Trophoblast cell (in vitro differentiated cells and primary cell): ENCODE measurements around the gene TRPM6.

ENCODE experiments used
- DNase-seq, 2 donors: peaks; one replicate each; pipeline ENCODE4 v3.0.0-alpha.2; 2016
- H2AFZ ChIP-seq: 2 replicates; pipeline ENCODE4 v1.6.1; 2013; ENCODE audit warnings: low read length, moderate library complexity, mild to moderate bottlenecking; ENCODE audit not compliant: insufficient read depth, poor library complexity
- H2AK5ac ChIP-seq: 2 replicates; pipeline ENCODE4 v1.6.1; 2013; ENCODE audit warnings: mild to moderate bottlenecking, low read length
- H2BK120ac ChIP-seq: 2 replicates; pipeline ENCODE4 v1.6.1; 2013; ENCODE audit warnings: low read length, mild to moderate bottlenecking, moderate library complexity; ENCODE audit not compliant: insufficient read depth, poor library complexity
- H2BK12ac ChIP-seq: 2 replicates; pipeline ENCODE4 v1.6.1; 2013; ENCODE audit warnings: mild to moderate bottlenecking, low read length, moderate library complexity
- H2BK5ac ChIP-seq: 2 replicates; pipeline ENCODE4 v1.6.1; 2013; ENCODE audit warnings: low read length, low read depth, moderate library complexity, mild to moderate bottlenecking; ENCODE audit not compliant: poor library complexity
- H3K14ac ChIP-seq: 2 replicates; pipeline ENCODE4 v1.6.1; 2013; ENCODE audit warnings: mild to moderate bottlenecking, low read length
- H3K18ac ChIP-seq: 2 replicates; pipeline ENCODE4 v1.6.1; 2013; ENCODE audit warnings: mild to moderate bottlenecking, low read length
- H3K23ac ChIP-seq: 2 replicates; pipeline ENCODE4 v1.6.1; 2013; ENCODE audit warnings: low read length
- H3K27ac ChIP-seq: 2 replicates; pipeline ENCODE4 v1.5.1; 2013; ENCODE audit warnings: low read depth, mild to moderate bottlenecking, inconsistent platforms, low read length, moderate library complexity
- H3K27me3 ChIP-seq: 2 replicates; pipeline ENCODE4 v1.6.1; 2013; ENCODE audit warnings: inconsistent platforms, mild to moderate bottlenecking, low read length, moderate library complexity; ENCODE audit not compliant: insufficient read depth
- H3K36me3 ChIP-seq, 2 experiments: 1 replicate in 1 of 2; 2 replicates in 1 of 2; pipeline ENCODE4 v1.6.1; 2013; ENCODE audit warnings: low read length in 2 of 2, mild to moderate bottlenecking in 2 of 2, moderate library complexity in 1 of 2; ENCODE audit not compliant: insufficient read depth in 2 of 2, control insufficient read depth in 1 of 2
- H3K4ac ChIP-seq: 2 replicates; pipeline ENCODE4 v1.6.1; 2013; ENCODE audit warnings: low read depth, mild to moderate bottlenecking, low read length, moderate library complexity
- H3K4me1 ChIP-seq, 2 experiments: 1 replicate in 1 of 2; 2 replicates in 1 of 2; pipeline ENCODE4 v1.6.1; 2013; ENCODE audit warnings: low read length in 2 of 2, mild to moderate bottlenecking in 2 of 2, moderate library complexity in 1 of 2; ENCODE audit not compliant: insufficient read depth in 2 of 2, control insufficient read depth in 1 of 2
- H3K4me2 ChIP-seq: 2 replicates; pipeline ENCODE4 v1.6.1; 2013; ENCODE audit warnings: inconsistent platforms, mild to moderate bottlenecking, low read length, moderate library complexity
- H3K4me3 ChIP-seq: 2 replicates; pipeline ENCODE4 v1.5.1; 2013; ENCODE audit warnings: mild to moderate bottlenecking, low read depth, low read length, inconsistent platforms
- H3K79me1 ChIP-seq: one replicate; pipeline ENCODE4 v1.6.1; 2013; ENCODE audit warnings: low read length
- H3K79me2 ChIP-seq: 2 replicates; pipeline ENCODE4 v1.6.1; 2013; ENCODE audit warnings: low read length, mild to moderate bottlenecking; ENCODE audit not compliant: control insufficient read depth, insufficient read depth, poor library complexity
- H3K9ac ChIP-seq: 2 replicates; pipeline ENCODE4 v1.6.1; 2013; ENCODE audit warnings: mild to moderate bottlenecking, low read length
- H3K9me3 ChIP-seq: 2 replicates; pipeline ENCODE4 v1.6.1; 2013; ENCODE audit warnings: low read depth, mild to moderate bottlenecking, control low read depth, inconsistent platforms, low read length; ENCODE audit not compliant: insufficient read depth
- H4K12ac ChIP-seq: 2 replicates; pipeline ENCODE4 v1.6.1; 2013; ENCODE audit warnings: low read depth, mild to moderate bottlenecking, low read length, moderate library complexity
- H4K8ac ChIP-seq: 2 replicates; pipeline ENCODE4 v1.6.1; 2013; ENCODE audit warnings: low read depth, mild to moderate bottlenecking, low read length, moderate library complexity
- H4K91ac ChIP-seq: one replicate; pipeline ENCODE4 v1.6.1; 2013; ENCODE audit warnings: low read depth, mild to moderate bottlenecking, low read length, moderate library complexity
- WGBS: extraction: QIAGEN DNeasy Blood & Tissue Kit; methylation state at CpG from one replicate; pipeline ENCODE4 v1.1.7; 2013; ENCODE audit warnings: missing lambda C conversion rate; ENCODE audit not compliant: insufficient read length, insufficient coverage; ENCODE audit errors: extremely low coverage; 5-methylcytosine and 5-hydroxymethylcytosine counted together

The TRPM6 gene

GRCh38 chr9:74748966-74749365, 138.8 kb downstream of the TRPM6 start:
- no peak for DNase-seq
- no peaks in the 10 kb centered on the region for H3K79me1 ChIP-seq
- no peak overlapping the region for H2BK12ac ChIP-seq
- no peak overlapping the region for H3K18ac ChIP-seq
- H4K12ac ChIP-seq = no peak overlapping the region
- no peak overlapping the region for H3K27ac ChIP-seq
- no peak overlapping the region for H2AK5ac ChIP-seq
- H3K4me1 ChIP-seq = no peaks in the 10 kb centered on the region
- H2AFZ ChIP-seq = no peak overlapping the region
- H3K36me3 ChIP-seq = no peaks in the 10 kb centered on the region
- no CpG with 5 or more reads among the region's 4 CpGs for WGBS
- no peaks in the 10 kb centered on the region for H3K79me2 ChIP-seq
- no peak overlapping the region for H4K91ac ChIP-seq
- H2BK5ac ChIP-seq = no peak overlapping the region
- H2BK120ac ChIP-seq = no peak overlapping the region
- no peak overlapping the region for H4K8ac ChIP-seq
- H3K23ac ChIP-seq = no peak overlapping the region
- H3K14ac ChIP-seq = no peak overlapping the region
- no peak overlapping the region for H3K4me3 ChIP-seq
- H3K9ac ChIP-seq = no peak overlapping the region
- no peaks in the 10 kb centered on the region for H3K9me3 ChIP-seq
- no peak overlapping the region for H3K4me2 ChIP-seq
- H3K27me3 ChIP-seq = no peaks in the 10 kb centered on the region
- H3K4ac ChIP-seq = no peak overlapping the region

GRCh38 chr9:74742792-74743730, 144.7 kb downstream of the TRPM6 start:
- Histone ChIP-seq H3K4me1 (no peaks in the 10 kb centered on the region), H3K23ac (no peak overlapping the region), H2BK12ac (no peak overlapping the region), H3K14ac (no peak overlapping the region), H2BK5ac (no peak overlapping the region), H4K91ac (no peak overlapping the region), H3K27me3 (no peaks in the 10 kb centered on the region), H3K9me3 (no peaks in the 10 kb centered on the region), H2BK120ac (no peak overlapping the region), H4K8ac (no peak overlapping the region), H3K4me2 (no peak overlapping the region), H3K27ac (no peak overlapping the region), H3K36me3 (no peaks in the 10 kb centered on the region), H3K4me3 (no peak overlapping the region), H3K18ac (no peak overlapping the region), H3K79me2 (no peaks in the 10 kb centered on the region), H4K12ac (no peak overlapping the region), H2AK5ac (no peak overlapping the region), H2AFZ (no peak overlapping the region), H3K9ac (no peak overlapping the region), H3K4ac (no peak overlapping the region), H3K79me1 (no peaks in the 10 kb centered on the region)
- peak; percentile 27 to 65 for DNase-seq
- no CpG with 5 or more reads among the region's 8 CpGs for WGBS

- H3K4ac ChIP-seq = no peak overlapping the region
Observed at GRCh38 chr9:74742191-74742790, 145.4 kb downstream of the TRPM6 start.

DNA sequence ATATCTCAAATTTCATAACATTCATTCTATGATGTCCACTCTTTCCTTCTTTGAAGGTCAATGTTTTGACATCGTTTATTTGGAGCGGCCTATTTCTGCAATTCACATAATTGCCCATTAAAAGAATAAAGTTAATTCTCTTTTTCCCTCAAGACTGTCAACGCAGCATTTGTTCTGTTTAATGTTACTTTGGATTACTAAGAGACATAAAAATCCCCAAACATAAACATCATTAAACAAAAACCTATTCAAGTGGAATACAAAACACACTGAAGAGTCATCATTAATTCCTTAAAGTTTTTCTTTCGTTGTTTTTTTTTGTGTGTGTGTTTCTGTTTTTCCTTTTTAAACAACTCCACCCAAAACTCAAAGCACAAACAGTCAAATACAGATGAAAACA, 151.1 kb downstream of the TRPM6 start:
- Histone ChIP-seq H4K8ac (no peak overlapping the region), H3K4me1 (no peaks in the 10 kb centered on the region), H3K36me3 (no peaks in the 10 kb centered on the region), H4K91ac (no peak overlapping the region), H4K12ac (no peak overlapping the region), H3K79me2 (no peaks in the 10 kb centered on the region), H2BK5ac (no peak overlapping the region), H3K4me3 (no peak overlapping the region), H3K4ac (no peak overlapping the region), H3K18ac (no peak overlapping the region), H2BK120ac (no peak overlapping the region), H3K4me2 (no peak overlapping the region), H3K27ac (no peak overlapping the region), H2AFZ (no peak overlapping the region), H3K14ac (no peak overlapping the region), H3K79me1 (no peaks in the 10 kb centered on the region), H3K9ac (no peak overlapping the region), H2BK12ac (no peak overlapping the region), H3K23ac (no peak overlapping the region), H2AK5ac (no peak overlapping the region), H3K27me3 (no peaks in the 10 kb centered on the region), H3K9me3 (no peaks in the 10 kb centered on the region)
- DNase-seq = no peak
- whole genome bisulfite sequencing = no CpG with 5 or more reads among the region's 4 CpGs

More at GRCh38 chr9:74742191-74742790, 145.4 kb downstream of the TRPM6 start:
- Histone ChIP-seq H3K23ac (no peak overlapping the region), H2AFZ (no peak overlapping the region), H3K27me3 (no peaks in the 10 kb centered on the region), H2BK5ac (no peak overlapping the region), H3K36me3 (no peaks in the 10 kb centered on the region), H4K91ac (no peak overlapping the region), H3K9ac (no peak overlapping the region), H3K4me2 (no peak overlapping the region), H4K8ac (no peak overlapping the region), H3K79me2 (no peaks in the 10 kb centered on the region), H3K14ac (no peak overlapping the region), H3K4me3 (no peak overlapping the region), H3K9me3 (no peaks in the 10 kb centered on the region), H3K79me1 (no peaks in the 10 kb centered on the region), H2AK5ac (no peak overlapping the region), H3K27ac (no peak overlapping the region), H3K18ac (no peak overlapping the region), H2BK12ac (no peak overlapping the region), H2BK120ac (no peak overlapping the region), H3K4me1 (no peaks in the 10 kb centered on the region), H4K12ac (no peak overlapping the region)
- DNase-seq = no peak
- whole genome bisulfite sequencing = no CpG with 5 or more reads among the region's 1 CpG
